DMS53 treated with DMSO at 0.1 percent for 48 hours (cell line): ENCODE results near the gene LEO1.
A peak's percentile ranks its signal among the peaks of the same experiment; 100 is the strongest.

Source experiments
- DNase-seq: peaks from one replicate; lab custom pipeline; 2025; ENCODE audit not compliant: unreplicated experiment; lab: John Stamatoyannopoulos, UW

Gene LEO1

DNA sequence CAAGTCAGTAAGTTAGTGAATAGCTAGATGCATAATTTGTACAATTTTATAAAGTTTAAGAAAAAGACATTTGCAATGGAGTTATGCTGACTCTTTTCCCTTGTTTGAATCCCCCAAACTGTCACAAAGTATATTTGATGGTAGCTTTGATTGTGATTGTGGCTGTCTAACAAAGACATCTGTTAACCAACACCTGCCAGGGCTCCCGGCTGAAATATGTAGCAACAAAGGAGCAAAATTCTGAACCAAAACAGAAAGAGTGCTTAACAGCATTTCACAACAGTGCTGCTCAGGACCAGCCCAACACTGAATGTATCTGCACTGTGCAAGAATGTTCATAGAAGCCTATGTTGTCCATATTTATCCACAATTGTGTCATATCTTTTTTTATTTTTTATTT is 39.4 kb downstream of the LEO1 start:
- DNase-seq = no peak

DNA sequence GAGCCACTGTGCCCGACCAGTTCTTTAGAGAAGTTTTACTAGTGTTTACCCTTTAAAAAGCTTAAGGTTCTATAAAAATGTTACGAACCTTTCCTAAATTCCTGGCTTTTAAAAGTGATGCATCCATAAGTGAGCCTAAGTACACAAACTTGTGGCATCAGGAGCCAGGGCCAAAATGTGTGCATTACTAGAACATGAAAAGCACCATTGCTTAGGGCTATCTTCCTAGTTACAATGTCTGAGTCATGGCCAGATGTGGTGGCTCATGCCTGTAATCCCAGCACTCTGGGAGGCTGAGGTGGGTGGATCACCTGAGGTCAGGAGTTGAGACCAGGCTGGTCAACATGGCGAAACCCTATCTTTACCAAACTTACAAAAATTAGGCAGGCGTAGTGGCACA is 39.9 kb downstream of the LEO1 start:
- DNase-seq = no peak

DNA sequence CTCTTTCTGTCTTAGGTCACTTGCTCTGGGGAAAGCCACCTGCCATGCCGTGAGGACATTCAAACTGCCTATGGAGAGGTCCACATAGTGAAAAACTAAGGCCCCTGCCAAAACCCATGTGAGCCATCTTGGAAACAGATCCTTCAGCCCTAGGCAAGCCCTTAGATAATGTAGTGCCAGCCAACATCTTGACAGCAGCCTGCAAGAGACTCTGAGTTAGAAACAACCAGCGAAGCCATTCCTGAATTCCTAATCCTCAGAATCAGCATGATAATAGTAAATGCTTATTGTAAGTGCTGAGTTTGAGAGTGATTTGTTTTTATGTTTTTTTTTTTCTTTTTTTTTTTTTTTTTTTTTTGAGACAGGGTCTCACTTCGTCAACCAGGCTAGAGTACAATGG is 40.6 kb downstream of the LEO1 start:
- DNase-seq = no peak

DNA sequence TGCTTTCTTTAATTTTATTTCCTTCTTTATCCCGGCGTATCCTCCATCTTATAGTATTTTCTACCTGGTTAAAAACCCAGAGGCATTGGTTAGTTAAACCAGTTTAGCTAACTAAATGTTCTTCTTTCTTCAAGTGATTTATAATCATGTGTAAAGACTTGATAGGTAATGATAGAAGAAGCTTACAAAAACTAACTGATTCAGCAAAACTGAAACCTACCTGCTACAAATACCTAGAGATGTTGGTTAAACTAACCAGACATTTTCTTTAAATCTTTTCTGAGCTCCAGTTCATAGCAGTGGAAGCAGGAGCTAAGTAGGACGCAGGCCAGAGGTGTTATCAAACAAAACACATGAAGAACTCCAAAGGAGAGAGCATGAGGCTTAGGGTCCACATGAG is 44.8 kb downstream of the LEO1 start:
- DNase-seq = no peak

DNA sequence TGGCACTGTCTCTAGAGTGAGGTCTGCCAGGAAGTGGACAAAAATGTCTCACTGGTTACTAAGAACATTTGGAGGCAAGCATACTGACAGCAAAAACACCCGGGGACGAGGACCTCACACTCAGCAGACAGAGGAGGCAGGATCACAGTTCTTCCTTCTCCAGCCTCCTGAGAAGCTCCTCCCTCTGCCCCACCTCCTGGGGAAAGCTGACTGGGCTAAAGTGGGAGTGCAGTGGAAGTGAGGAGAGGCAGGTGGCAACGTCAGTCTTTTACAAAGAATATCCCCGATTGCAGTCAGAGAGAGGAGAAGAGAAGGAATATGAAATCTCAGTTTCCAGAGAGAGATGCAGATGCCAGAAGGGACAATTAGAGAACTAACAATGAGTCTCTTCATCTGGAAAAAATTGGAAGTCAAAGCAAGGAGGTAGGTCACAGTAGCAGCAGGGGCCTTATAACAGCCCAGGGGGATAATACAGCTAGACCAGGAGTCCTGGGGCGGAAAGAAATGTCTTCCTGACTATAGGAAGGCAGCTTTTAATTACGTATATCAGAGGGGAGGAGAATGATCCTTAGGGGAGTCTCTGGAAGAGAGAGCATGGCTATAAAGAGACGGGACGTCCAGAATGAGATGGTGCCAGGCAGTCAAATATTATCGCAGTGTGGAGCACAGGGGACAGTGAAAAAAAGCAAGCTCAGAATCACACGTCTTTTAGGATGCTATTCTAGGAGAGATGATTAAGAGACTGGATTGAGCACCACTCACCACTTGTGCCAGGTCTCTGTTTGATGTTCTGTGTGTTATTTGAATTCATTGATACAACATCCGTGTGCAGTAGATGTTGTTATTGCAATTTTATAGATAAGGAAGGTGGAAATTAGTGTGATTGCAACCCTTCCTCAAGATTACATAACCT is 47.2 kb downstream of the LEO1 start:
- no peak for DNase-seq

DNA sequence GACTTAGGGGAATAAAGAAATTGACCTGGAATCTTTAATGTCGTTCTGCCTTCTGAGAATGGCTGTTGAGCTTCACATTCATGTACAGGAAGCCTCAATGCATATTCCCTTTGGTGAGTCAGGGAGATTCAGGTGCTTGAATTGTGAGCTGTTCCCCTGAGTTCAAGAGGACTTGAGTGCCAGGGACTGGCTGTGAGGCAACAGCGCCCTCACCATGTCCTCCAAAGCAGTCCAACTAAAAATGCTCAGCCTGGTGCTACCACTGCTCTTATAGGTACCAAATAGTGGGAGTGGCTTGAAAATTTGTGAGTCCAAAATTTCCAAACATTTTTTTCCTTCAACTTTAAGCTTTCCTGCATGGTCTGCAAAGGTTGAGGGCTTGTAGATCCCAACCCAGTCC is 54.1 kb downstream of the LEO1 start:
- peak; percentile 74 for DNase-seq

DNA sequence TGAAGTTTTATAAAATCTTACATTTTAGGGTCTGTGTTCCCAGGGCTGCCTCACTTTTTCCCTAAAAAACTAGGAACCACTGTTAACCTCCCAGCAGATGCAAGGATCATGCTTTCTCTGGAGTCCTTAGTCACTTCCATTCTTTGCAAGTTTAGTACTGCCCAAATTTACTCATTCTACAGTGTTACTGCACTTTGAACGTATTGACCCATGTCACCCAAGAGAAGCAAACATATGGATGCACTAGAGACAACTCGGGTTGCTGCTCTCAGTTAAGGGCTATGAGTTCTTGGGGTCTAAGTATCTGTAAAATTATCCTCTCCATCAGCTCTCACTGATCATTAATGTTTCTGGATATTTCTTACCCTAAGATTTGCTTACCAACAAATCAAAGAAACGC is 59.0 kb downstream of the LEO1 start:
- no peak for DNase-seq

DNA sequence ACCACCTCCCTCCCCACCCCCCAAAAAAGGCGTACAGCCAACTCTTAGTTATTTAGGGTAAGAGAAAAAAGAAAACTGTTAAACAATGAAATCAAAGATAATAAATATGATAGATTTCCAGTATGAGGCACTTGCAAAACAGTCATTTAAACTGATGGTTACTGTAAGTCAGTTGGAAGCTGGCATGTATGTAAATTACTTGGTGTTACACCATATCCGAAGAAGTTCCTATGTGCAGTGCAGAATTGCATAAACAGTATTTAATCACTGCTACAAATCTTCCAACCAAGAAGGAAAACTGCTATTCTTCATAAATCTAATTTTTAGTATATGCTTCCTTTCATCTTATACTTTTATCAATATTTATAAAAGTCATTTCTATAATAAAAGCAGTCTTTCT is 62.0 kb downstream of the LEO1 start:
- DNase-seq = no peak

DNA sequence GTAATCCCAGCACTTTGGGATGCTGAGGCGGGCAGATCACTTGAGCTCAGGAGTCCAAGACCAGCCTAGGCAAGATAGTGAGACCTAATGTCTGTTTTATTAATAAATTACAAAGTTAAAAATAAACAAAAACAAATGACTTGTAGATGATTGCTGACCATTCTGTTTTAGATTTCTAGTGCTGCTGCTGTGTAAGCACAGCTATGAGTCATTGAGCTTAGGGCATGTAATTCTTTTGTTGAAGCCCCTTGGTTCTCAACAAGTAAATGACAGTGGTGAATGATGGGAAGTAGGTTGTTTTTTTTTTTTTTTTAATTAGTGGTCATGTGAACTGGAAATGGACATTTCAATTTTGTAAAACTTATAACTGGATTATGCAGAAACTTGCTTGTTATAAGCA is 63.3 kb downstream of the LEO1 start:
- DNase-seq = peak; percentile 14

DNA sequence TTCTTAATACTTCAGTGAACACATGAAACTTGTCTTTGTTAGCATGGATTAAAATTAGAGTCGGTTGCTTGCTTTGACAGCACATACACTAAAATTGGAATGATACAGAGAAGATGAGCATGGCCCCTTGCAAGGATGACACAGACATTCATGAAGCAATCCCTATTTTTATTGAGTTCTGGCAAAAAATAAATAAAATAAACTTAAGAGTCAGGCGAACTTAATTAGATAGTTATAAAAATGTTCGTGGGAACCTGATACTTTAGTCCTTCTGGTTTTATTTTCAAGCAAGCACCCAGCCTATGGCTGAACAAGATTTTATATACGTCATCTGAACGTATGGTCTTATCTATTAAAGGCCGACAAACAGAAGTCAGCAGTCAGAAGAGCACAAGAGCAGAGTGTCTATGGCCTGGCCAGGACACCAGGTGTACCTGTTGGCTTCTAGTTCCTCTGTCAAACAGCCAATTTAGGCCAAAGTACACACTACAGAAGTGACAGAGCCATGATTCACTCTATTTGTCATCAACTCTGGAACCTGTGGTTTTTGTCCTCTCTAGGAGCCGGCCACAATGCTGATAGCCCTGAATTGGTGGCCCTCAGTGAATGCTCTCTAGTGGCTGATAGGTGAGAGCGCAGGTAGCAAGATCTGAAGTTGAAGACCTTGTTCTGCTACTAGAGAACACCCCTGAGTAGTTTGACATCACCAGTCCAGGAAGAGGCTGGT is 64.3 kb downstream of the LEO1 start:
- DNase-seq = peak; percentile 98

DNA sequence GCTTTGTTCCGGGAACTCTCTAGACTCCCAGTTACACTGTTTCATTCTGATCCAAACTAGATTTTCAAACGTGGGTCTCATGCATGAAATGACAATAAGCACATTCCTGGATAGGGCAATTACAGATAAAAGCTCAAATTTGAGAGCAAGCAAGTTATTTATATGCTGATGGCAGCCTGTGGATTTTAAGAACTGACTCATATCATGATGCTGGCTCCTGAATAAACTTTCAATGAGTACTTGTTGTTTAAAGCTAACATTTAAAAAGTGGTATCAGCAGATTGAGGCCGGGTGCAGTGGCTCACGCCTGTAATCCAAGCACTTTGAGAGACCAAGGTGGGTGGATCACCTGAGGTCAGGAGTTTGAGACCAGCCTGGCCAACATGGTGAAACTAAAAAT is 66.6 kb downstream of the LEO1 start:
- DNase-seq = no peak

DNA sequence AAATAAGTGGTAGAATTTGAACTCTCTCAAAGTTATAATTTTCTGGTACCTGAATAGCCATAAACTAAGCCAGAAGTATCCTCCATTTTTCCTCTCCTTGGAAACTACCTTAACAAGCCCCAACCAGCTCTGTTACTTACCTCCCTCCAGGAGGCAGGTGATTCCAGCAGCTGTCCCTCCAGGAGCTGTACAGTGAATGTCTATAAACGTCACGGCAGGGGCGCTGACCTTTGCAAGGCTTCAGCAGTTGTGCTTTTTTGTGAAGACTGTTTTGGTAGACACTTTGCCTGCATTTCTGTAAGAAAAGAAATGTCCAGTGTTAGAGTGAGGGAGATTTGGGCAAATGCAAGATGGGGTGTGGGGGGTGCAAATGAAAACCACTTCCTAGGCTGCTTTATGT is 67.2 kb downstream of the LEO1 start:
- no peak for DNase-seq

DNA sequence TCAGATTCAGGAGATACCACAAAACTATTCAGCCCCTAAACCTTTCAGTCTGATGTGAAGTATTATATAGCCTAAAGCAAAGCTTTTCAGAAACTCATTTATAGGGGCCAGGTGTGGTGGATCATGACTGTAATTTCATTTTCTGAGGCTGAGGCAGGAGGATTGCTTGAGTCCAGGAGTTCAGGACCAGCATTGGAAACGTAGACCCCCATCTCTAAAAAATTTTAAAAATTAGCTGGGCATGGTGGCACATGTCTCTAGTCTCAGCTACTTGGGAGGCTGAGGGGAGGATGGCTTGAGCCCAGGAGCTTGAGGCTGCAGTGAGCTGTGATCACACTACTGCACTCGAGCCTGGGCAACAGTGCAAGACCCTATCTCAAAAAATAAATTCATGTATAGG is 82.1 kb downstream of the LEO1 start:
- no peak for DNase-seq

DNA sequence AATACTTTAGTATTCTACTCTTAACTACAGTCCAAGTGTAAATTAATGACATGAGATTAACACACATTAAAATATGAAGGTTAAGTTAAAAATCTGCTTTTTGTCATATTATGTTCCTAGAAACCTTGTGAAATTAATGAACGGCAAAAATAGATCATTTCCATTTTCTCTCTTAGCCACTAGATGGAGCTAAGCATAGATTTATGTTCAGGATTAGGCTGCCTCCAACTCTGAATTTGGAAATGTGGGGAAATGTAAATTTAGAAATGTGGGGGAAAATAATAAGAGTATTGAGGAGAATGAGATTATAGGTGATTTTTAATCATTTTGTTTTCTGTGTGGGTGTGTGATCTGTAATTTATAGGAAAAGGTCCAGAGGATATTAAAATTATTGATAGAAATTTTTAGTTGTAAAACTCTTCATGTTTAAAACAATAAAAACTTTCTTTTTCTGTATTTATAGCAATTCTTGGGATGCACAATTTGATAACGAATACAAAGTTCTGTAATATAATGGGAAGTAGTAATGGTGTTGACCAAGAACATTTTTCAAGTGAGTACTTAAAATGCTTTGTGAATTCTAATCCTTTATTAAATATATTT is 82.9 kb downstream of the LEO1 start:
- peak; percentile 13 for DNase-seq
